EH (cell line): ENCODE data around the gene TSPAN4.
A peak's percentile ranks its signal among the peaks of the same experiment; 100 is the strongest.

ENCODE experiments used
- DNase-seq: peaks from one replicate; pipeline ENCODE4 v3.0.0-alpha.2; 2015; ENCODE audit warnings: low read depth

The TSPAN4 gene

DNA sequence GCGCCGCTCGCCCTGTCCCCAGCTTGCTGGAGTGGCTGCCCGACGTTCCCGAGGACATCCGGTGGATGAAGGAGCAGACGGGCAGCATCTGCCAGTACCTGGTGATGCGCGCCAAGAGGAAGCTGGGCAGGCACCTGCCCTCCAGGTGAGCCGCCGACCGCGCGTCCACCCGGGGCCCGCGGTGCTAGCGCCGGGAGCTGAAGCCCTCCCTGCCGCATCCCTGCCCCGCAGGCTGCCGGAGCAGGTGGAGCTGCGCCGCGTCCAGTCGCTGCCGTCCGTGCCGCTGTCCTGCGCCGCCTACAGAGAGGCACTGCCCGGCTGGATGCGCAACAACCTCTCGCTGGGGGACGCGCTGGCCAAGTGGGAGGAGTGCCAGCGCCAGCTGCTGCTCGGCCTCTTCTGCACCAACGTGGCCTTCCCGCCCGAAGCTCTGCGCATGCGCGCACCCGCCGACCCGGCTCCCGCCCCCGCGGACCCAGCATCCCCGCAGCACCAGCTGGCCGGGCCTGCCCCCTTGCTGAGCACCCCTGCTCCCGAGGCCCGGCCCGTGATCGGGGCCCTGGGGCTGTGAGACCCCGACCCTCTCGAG lies 18.3 kb upstream of the TSPAN4 start:
- DNase-seq: no peak

DNA sequence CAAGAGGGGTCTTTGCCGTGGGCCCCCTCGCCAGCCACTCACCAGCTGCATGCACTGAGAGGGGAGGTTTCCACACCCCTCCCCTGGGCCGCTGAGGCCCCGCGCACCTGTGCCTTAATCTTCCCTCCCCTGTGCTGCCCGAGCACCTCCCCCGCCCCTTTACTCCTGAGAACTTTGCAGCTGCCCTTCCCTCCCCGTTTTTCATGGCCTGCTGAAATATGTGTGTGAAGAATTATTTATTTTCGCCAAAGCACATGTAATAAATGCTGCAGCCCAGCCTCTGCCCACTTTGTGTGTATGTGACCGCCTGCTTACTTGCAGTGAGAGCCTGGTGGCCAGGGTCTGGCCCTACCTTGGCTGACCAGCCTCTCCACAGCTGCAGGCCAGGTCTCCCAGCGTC lies 17.7 kb upstream of the TSPAN4 start:
- no peak for DNase-seq

DNA sequence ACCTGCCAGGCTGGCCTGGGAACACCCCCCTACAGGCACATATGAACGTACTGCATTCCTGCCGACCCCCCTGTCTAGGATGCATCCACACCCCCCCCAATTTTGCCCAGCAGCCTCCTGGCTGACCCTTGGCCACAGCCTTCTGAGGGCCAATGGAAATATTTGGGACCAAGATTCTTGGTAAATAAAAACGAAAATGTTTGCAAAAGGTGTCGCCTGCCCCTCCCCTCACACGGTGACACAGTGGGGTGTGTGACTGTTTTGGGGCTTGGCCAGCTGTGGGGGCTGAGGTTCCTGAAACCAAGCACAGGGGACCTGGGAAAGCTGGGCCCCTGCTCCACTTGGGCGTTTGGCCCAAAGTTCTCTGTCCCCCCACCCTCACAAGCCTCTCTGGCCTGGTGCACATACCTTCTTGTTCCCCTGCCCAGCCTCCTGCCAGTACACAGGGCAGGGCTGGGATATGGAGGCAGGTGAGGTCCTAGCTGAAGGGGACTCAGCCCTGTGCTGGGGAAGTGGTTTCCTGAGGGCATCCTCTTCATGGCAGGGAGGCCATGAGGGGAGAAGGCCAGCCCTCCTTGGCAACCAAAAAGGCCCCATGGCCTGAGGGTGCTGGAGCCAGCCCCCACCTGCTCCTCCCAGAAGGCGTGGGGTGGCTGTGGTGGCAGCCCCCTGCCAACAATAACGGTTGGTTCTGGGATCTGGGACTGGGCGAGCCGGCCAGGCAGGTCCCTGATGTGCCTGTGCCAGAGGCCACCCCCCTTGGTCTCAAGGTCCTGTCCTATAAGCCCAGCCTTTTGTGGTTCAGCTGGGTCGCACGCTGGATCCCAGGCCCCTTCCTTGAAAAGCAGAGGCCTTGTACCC lies 17.1 kb upstream of the TSPAN4 start:
- no peak for DNase-seq

DNA sequence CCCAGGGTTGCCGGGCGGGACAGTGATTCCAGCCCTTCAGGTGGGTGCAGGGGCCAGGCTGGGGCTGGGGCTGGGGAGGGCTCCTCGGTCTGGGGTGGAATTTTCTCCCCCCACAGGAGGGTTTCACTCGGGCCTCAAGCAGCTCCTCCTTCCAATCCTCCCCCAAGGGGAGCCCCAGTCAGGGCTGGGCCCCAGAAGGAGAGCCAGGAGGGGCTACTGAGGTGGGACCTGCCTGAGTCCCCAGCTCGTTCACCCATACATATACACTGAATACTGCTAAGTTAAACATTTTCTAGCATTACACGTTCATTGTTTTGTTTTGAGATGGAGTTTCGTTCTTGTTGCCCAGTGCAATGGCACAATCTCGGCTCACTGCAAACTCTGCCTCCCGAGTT lies 16.4 kb upstream of the TSPAN4 start:
- DNase-seq: no peak

DNA sequence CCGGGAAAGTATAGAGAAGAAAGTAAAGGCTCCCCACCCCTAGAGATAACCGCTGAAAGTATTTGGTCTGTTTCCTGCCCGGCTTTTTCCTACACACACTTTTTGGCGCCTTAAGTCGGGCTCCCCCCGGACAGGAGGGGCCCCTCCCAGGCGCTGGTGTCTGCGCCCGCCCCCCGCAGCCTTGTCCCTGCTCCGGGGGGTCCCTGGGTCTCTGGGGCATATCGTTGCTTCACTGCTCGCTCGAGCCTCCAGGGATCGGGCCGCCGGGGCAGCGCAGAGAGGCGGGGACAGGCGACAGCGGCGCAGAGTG lies 15.9 kb upstream of the TSPAN4 start:
- no peak for DNase-seq

DNA sequence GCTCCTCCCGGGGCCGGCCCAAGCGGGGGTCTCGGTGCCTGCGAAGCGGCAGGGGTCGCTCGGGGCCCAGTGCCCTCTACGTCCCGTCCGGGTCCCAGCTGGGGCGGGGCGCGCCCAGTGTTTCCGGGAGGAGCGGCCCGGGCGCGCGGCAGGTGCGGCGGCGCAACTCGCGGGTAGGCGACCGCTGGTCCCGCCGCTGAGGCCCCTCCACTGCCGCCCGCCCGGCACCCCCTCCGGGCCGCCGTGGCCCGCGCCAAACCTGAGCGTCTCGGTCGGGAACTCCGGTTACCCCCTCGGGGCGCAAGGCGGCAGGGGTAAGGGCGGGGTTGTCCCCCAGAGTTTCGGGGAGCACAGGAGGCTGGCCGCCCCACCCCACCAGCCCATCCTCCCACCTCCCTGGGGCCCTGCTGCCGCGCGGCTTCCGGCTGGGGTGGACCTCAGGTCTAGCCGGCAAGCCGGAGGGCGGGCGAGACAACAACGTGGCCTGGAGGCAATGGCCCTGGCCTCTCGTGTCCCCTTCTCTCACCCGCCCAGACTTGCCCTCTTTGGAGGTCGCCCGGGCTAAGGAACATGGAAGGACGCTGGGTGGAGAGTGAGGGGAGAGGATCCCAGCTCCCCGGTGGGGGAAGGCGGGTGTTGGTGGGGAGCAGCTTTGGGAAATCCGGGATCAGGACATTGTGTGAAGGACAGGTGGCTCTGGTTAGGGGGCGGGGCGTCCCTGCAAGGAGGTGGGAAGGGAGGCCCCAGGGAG lies 15.3 kb upstream of the TSPAN4 start:
- no peak for DNase-seq

DNA sequence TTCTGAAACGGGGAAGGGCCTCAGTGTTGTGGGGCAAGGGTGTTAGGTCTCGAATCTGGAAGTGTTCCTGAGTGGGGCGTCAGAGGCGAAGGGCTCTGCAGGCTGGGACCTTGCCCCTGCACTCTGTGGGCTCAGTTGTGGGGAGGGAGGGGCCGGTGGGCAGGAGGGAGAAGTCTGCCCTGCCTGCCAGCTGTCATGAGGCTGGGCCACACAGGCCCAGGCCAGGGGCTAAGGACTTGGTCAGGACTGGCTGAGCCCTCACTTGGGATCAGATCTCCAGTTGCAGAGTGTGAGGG lies 14.8 kb upstream of the TSPAN4 start, which contains the start of gene CRACR2B:
TSS of gene CRACR2B (plus strand) at position 23 of the 296 bp plus-strand sequence. CDS start 689 bp downstream, outside the sequence.
- no peak for DNase-seq

DNA sequence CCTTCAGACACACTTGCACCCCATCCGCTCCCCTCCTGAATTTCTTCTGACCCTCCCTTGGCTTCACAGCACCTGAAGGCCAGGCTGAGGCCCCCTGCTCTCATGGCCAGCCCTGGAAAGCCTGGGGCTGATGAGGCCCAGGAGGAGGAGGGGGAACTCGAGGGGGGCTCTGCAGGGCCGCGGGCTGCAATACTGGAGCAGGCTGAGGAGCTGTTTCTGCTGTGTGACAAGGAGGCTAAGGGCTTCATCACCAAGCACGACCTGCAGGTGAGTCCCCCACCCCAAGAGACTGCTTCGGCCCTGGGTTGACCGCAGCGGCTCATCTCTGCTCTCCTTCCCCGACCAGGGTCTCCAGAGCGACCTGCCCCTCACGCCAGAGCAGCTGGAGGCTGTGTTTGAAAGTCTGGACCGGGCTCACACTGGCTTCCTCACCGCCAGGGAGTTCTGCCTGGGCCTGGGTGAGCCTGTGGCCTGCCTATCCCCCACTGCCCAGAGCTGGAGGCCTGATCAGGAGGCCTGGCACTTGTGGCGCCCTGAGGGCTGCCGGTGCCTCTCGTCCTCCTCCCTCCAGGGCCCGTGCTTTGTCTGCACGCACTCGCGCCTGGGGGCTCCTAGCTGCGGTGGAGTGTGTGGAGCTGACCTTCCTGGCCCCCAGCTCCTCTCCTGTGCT lies 14.0 kb upstream of the TSPAN4 start:
- no peak for DNase-seq

DNA sequence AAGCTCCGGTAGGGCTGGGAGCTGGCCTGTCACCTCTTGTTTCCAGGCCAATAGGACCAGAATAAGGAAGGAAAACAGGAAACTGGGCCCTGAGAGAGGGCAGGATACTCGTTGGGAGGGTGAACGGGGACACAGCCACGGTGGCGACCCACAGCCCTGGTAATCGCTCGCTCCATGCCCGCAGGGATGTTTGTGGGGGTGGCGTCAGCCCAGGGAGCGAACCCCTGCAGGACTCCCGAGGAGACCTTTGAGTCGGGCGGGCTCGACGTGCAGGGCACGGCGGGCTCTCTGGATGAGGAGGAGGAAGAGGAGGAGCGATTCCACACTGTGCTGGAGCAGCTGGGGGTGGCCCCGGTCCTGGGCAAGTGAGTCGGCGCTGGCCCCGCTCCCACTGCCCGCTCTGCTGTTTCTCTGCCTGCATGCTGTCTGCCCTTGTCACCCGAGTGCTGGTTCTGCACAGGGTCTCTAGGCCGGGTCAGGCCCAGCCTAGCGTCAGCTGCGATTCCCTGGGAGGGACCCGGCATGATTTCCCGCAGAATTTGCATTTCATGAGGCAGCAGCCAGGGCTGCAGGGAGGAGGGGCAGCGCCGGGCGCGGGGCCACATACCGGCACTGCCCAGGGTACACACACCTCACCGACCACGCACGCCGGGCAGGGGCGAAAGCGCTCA lies 13.3 kb upstream of the TSPAN4 start:
- no peak for DNase-seq

DNA sequence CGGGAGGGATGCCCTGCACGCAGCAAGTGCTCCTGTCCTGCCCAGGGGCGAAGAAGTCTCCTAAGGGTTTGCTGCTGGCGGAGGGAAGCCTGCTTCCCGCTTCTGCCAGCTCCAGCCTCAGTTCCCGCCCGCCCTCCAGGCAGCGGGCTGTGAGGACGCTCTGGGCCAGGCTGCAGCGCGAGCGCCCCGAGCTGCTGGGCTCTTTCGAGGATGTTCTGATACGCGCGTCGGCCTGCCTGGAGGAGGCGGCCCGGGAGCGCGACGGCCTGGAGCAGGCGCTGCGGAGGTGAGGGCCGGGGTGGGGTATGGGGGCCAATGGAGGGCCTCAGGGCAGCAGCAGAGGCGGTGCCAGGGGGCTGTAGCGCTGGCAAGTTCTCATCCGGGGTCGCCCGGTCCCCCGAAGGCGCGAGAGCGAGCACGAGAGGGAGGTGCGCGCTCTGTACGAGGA lies 12.8 kb upstream of the TSPAN4 start:
- DNase-seq: no peak

DNA sequence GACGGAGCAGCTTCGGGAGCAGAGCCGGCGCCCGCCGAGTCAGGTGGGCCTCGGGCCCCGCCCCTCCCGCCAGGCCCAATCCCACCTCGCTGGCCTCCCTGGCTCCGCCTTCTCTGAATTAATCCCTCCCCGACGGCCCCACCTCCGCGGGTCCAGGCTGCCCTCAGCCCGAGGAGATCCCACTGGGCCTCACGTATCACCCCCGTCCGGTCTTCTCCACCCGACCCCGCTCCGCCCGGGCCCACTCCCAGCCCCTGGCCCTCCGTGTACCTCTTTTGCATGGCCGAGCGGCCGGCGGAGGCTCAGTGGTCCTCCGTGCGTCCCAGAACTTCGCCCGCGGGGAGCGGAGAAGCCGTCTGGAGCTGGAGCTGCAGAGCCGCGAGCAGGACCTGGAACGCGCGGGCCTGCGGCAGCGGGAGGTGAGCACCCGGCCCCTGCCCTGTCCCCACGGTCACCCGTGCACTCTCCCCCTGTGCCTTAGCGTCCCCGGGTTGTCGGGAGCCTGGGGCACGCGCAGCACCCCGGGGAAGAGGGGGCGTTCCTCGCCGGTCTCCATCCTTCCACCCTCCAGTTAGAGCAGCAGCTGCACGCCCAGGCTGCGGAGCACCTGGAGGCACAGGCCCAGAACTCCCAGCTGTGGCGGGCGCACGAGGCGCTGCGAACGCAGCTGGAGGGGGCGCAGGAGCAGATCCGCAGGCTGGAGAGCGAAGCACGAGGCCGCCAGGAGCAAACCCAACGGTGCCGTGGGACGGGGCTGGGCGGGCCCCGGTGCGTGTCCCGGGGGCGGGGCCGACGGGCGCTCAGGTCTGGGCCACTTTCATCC lies 12.1 kb upstream of the TSPAN4 start:
- DNase-seq: peak; percentile 74

DNA sequence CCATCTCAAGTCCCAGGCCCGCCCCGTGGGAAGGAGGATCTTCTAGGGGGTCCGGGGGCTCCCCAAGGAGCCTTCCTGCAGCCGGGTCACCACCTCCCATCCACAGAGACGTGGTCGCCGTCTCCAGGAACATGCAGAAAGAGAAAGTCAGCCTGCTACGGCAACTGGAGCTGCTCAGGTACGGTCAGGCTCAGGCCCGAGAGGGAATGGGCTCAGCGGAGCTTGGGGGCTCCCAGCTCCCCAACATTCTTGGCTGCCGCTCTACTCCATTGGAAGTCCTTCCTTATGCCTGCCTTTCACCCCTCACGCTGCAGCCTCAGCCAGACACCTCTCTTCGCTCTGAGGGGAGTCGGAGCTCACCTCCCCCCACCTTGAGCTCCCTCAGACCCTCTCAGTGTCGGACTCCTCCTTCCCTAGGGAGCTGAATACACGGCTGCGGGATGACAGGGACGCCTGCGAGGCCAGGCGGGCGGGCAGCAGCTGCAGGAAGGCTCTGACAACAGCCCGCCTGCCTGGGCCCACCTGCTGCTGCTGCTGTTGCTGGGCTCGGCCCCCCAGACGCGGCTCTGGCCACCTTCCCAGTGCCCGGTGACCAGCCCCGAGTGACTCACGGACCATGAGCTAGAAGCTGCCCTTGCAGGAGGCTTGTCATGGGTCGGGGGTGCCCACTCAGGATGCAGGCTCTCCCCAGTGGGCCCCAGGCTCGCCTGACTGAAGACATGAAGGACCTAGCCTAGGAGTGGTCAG lies 11.4 kb upstream of the TSPAN4 start:
- peak; percentile 63 for DNase-seq

DNA sequence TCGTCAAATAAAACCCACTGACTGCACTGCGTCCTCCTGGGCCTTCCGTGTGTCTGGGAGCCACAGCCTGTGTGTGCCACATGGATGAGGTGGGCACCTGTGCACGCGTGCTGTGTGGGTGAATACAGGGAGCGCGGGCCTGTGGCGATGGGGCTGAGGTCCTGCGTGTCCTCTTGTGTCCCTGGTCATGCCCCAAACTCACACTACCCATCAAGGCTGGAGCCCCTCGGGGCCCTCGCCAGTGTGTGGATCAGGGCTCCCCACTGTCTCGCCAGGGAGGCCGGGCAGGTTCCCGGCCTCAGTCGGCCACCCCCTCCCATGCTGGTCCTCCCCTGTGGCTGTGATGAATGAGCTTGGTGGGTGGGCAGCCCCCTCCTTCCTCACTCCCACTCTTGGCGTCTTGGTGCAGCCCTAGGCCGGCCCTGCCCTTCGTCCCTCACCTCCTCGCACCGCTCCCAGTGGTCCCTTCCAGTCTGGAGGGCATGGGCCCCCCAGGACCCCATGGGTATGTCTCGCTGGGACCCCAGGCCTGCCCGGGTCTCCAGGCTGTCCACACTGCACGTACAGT lies 10.6 kb upstream of the TSPAN4 start:
- DNase-seq: no peak

DNA sequence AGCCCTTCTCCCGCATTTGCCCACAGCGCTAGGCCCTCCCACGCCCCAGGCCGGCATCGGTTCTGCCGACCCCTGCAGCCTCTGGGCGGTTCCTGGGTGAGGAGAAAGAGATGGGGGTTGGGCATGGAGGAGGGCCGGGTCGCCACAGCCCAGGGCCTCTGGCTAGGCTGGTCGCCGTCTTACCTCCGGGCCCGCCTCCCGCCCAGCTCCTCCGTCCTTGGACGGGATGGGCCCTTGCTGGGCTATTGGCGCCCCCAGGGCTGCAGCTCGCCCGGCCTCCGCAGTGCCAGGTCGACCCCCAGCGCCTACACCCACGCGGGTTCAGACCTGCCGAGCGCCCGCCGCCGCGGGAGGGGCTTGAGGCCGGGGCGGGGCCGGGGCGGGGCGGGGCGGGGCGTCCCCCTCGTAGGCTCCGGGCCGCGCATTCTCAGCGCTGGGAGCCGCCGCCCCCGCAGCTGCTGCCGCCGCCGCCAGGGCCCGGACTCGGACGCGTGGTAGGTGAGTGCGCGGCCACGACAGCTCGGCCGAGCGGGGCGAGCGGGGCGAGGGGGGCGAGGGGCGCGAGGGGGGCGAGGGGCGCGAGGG lies 10.0 kb upstream of the TSPAN4 start, which contains the start of gene CD151:
TSS of gene CD151 (plus strand) at position 424 of the 585 bp plus-strand sequence. CDS start 3,118 bp downstream, outside the sequence.
- DNase-seq: peak; percentile 67

DNA sequence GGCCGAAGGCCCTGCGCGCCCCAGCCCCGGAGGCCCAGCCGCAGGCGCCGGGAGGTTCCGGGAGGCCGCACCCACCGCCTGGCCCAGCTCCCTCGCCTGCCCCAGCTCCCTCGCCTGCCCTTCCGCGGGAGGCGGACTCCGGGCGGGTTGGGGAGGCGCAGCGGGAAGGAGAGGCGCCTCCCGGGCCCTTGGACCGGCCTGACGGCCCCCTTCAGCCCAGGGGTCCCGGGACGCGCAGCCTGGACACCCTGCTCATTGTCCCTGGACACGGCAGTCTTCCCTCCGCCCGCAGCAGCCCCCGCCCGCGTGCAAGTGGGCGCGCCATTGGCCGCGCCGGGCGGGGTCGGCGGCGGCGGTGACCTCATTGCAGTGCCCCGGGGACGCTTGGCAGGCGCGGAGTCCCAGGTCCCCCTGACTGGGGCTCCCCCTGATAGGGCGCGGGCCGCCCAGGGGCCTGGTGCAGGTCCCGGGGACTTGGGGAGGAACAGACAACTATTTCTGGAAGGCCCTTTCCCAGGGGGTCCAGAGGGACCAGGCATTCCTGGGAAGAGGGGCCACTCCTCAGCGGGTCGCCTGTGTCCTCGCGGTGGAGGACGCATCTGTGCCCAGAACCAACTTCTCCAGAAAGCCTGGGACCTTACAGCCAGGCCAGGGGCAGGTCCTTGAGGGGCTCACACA lies 9.4 kb upstream of the TSPAN4 start:
- DNase-seq: peak; percentile 57

DNA sequence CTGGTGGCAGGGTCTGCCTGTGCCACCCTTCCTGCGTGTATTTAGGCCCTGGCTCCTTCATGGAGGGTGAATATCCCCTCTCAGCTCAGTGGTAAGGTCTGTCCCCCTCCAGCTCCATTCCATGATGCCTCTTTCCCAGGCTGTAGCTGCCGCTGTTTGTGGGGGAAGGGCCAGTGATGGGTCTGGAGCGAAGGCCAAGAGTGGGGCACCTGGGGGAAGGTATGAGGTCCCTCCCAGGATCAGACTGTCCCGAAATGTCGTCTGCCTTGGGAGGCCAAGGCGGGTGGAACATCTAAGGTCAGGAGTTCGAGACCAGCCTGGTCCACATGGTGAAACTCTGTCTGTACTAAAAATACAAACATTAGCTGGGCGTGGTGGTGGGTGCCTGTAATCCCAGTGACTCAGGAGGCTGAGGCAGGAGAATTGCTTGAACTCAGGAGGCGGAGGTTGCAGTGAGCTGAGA lies 8.8 kb upstream of the TSPAN4 start:
- DNase-seq: peak; percentile 34

DNA sequence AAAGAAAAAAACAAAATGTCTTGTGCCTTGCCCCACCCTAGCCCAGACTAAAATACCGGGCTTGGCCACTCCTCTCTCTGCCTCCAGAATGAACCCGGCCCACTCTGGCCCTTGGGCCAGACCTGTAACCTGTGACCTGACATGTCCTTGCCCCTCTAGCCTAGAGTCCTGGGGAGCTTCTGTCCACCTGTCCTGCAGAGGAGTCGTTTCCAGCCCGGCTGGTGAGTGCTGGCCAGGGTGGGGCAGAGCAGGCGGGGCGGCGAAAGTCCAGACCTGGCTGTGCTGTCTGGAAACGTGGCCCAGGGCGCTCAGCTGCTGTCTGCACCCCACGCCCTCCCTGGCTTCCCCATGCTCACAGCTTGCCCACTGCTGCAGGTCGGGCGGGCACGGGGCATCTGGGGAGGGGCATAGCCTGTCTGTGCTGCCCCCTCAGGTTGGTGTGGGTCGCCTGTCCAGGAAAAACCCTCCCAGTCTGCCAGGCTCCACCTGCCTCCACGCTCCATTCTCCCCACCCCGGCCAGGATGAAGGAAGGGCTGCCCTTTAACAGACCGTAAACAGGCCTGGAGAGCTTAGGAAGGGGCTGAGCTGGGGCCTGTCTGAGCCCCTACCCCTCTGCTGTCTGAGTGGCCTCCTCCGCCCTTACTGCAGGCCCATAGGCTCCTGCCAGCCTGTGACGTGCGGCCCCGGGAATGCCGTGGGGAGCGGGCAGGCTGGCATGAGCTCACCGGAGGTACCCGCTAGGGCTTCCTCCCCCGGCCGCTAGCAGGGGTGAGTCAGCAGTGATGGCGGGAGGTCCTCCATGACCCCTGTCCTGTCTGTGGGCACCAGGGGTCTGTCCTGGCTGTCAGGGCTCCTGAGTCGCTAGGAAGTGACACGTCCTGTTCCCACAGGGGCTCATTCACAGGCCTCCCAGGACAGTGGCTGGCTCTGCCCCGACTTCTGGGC lies 8.0 kb upstream of the TSPAN4 start:
- peak; percentile 87 for DNase-seq

DNA sequence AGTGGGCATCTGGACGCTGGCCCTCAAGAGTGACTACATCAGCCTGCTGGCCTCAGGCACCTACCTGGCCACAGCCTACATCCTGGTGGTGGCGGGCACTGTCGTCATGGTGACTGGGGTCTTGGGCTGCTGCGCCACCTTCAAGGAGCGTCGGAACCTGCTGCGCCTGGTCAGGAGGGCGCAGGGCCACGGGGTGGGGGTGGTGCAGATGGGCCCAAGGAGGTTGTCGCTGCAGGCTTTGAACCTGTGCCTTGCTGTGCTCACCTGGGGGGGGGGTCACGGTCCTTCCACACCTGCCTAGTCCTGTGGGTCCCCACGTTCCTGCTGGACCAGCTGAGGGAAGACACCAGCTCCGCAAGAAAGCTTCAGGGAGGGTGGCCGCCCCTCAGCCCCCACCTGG lies 6.4 kb upstream of the TSPAN4 start:
- no peak for DNase-seq
